ENCODE data around the gene VGF.
"Not testable (repeated sequence)": the region's sequence is repeated elsewhere in the genome, so short reads cannot be mapped to it uniquely, and the experiment has no call there.

VGF gene

DNA sequence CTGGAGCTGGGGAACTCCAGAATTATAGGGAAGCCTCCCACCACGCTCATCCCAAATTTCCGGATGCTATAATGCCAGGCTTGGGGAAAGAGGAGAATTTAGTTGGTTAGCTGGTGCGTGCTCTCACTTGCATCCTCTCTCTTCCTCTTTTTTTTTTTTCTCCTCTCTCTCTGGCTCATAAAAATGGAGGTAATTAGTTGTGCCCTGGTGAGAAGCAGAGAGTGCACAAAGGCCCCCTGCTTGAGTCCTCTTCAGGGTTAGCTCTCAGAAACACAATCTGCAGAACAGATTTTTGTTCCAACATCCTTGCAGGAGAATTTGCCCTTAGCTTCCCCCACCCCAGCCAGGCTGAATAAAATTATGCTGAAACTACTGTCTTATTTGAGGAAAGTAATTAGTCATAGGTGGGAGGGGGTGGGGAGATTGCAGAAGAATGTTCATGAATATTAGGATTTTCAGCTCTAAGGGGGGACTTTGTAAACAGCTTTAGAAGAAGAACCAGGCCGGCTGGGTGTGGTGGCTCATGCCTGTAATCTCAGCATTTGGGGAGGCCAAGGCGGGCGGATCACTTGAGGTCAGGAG lies 30.9 kb downstream of the VGF start:
- peak; percentile 57 to 71 (median 64) for DNase-seq

DNA sequence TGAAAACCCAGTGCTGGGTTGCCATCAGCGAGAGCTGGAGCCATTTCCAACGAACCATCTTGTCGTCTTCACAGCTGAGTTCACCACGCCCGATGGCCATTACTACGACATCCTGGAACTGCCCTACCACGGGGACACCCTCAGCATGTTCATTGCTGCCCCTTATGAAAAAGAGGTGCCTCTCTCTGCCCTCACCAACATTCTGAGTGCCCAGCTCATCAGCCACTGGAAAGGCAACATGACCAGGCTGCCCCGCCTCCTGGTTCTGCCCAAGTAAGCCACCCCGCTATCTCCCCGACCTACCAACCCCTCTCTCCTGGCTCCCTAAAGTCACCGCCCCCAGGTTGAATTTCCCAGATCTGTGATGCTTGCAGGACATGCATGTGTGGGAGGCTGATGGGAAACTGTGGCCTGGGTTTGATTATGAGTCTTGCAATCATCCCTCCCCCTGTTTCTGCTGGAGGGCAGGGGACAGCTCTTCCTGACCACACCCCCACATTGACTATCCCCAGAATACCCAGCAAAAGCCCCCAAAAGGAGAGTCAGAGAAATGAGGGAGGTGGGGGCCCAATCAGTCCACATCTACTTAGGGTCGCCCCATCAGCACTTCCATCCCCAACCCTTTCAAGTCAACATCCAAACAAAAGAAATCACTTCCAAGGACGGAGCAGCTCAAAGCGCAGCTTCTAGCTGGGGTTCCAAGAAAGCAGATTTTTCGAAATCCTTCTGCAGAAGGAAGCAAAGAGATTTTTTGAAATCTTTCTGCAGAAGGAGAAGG lies 31.6 kb downstream of the VGF start:
- peak in 2 of 4 experiments; percentile 51 to 58 for DNase-seq

DNA sequence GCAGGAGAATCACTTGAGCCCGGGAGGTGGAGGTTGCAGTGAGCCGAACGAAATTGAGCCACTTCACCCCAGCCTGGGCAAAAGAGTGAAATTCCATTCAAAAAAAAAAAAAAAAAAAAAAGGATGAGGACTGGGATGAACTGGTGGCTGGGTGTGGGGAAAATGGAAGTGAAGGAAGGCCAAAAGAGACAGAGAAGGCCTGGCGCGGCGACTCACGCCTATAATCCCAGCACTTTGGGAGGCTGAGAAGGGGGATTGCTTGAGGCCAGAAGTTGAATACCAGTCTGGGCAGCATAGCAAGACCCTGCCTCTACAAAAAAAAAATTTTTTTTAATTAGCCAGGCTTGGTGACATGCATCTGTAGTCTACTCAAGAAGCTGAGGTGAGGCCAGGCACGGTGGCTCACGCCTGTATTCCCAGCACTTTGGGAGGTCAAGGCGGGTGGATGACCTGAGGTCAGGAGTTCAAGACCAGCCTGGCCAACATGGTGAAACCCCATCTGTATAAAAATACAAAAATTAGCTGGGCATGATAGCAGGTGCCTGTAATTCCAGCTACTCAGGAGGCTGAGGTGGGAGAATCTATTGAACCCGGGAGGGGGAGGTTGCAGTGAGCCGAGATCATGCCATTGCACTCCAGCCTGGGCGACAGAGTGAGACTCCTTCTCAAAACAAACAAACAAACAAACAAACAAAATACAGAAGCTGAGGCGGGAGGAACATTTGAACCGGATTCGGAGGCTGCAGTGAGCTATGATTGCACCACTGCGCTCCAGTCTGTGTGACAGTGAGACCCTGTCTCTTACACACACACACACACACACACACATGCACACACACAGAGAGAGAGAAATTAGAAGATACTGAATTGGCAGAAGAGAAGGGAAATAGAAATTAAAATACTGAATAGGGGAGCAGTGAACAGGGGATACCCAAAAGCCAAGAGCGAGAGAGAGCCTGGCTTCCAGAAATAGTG lies 32.5 kb downstream of the VGF start:
- DNase-seq: not testable (repeated sequence)

- peak in 2 of 4 experiments; percentile 37 to 44 for DNase-seq
Measured at GRCh38 chr7:101129603-101130117, 35.7 kb downstream of the VGF start.

DNA sequence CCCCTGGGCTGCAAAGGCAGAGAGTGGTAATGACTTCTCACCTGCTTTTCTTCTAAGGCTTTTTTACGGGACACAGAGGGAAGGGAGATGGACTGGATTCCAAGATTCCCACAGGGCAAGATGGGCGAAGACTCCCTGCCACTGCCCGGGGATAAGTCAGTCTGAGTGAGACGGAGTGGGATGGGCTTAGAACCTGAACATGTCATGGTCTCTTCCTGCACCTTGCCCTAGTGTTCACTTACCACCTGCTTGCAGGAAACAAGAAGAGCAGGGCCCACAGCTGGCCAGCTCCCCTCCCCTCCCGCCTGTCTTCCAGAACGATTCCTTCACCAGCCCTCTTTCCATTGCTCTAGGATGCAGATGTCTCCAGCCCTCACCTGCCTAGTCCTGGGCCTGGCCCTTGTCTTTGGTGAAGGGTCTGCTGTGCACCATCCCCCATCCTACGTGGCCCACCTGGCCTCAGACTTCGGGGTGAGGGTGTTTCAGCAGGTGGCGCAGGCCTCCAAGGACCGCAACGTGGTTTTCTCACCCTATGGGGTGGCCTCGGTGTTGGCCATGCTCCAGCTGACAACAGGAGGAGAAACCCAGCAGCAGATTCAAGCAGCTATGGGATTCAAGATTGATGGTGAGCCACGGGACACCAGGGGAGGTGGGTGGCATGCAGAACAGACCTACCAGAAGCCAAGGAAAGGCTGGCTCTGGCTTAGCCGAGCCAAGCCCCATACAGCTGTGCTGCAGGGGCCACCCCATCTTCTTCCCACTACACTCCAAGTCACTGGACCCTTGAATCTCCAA lies 37.1 kb downstream of the VGF start:
- no peak for DNase-seq

GRCh38 chr7:101127460-101128039 lies 37.8 kb downstream of the VGF start:
- DNase-seq: no peak

GRCh38 chr7:101126651-101127459 lies 38.5 kb downstream of the VGF start, which contains the start of gene SERPINE1:
Gene SERPINE1, plus strand, starts transcription at chr7:101127104. Its CDS starts 1,290 bp downstream, at chr7:101128394.
- DNase-seq: peak; percentile 86 to 96 (median 92)

DNA sequence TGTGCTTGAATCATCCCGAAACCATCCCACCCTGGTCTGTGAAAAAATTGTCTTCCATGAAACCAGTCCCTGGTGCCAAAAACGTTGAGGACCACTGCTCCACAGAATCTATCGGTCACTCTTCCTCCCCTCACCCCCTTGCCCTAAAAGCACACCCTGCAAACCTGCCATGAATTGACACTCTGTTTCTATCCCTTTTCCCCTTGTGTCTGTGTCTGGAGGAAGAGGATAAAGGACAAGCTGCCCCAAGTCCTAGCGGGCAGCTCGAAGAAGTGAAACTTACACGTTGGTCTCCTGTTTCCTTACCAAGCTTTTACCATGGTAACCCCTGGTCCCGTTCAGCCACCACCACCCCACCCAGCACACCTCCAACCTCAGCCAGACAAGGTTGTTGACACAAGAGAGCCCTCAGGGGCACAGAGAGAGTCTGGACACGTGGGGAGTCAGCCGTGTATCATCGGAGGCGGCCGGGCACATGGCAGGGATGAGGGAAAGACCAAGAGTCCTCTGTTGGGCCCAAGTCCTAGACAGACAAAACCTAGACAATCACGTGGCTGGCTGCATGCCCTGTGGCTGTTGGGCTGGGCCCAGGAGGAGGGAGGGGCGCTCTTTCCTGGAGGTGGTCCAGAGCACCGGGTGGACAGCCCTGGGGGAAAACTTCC lies 39.2 kb downstream of the VGF start:
- peak in 2 of 4 experiments; percentile 55 to 57 for DNase-seq

DNA sequence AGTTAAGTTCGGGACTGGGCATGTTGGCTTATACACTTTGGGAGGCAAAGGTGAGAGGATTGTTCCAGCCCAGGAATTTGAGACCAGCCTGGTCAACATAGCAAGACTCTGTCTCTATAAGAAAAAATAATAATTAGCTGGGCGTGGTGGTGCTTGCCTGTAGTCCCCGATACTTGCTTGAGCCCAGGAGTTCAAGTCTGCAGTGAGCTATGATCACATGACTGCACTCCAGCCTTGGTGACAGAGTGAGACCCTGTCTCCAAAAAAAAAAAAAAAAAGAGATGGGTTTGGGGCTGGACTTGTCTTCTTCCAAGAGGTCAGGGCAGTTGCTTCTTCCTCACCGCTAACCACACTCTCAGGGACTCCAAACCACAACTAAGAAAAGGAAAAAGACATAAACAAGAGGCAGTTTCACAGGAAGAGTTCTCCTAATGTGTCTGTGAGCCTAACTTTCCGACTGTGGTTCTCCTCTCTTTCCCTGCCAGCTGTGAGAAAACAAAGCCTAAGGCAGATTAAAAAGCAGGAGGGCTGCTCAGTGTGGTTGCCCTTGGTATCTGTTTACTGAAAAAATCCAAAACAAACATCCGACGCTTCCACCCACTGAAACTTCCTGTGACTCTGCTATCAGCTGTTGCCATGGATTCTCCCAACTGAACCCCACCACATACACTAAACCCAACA lies 40.9 kb downstream of the VGF start:
- DNase-seq: peak; percentile 55 to 72 (median 58)

DNA sequence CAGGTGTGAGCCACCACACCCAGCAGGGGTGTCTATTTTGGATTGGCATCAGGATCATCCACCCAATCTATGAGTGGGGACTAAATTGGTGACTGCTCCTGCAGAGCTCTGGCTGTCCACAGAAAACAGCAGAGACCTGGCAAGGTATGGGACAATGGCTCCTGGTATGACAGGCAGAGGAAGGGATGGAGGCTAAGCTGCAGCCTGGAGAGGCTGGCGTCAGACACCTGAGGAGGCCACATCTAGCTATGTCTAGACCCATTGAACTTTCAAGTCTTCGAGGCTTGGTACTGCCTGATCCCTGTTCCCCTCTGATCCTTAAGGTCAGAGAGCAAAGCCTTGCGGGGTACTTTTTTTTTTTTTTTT lies 41.7 kb downstream of the VGF start:
- no peak for DNase-seq

GRCh38 chr7:101122933-101123702 lies 42.3 kb downstream of the VGF start:
- DNase-seq: no peak

DNA sequence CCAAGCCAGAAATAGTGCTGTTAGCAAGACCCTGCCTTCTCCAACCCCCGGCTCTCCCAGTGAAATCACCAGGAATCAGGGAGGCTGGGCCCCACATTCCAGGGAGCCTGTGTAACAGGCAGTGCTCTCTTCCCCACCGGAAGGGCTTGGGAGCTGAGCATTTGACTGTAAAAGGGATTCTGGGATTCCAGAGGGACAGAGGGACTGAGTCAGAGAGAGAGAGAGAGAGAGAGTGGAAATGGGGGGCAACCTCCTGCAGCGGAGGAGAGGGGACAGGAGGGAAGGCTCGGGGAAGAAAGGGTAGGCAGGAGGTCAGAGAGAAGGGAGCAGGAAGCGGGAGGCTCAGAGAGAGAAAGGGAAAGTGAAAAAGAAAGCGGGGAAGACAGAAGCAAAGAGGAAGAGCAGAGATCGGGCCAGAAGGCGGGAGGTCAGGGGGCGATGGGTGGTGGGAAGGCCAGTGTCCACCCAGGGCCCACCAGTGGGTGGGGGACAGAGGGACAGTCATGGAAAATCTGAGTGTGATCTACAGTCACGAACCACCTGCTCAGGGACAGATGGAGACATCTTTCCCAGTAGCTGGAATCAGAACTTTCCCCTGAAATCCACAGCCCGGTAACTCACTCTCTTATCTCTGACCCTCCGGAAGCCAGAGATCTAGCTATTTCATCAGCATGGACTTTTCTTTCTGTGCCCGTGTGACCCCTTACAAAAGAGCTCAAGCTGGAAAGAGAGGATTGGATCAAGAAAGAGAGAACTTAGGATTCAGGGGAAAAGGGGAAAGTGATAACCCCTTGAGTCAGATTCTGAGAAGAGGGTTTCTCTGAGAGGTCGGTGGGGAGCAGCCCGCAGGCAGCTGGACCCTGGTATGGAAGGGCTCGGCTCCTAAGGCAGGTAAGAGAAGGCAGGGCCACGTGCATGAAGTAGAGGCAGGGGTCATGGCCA lies 43.1 kb downstream of the VGF start:
- peak in 2 of 4 experiments; percentile 29 to 45 for DNase-seq

DNA sequence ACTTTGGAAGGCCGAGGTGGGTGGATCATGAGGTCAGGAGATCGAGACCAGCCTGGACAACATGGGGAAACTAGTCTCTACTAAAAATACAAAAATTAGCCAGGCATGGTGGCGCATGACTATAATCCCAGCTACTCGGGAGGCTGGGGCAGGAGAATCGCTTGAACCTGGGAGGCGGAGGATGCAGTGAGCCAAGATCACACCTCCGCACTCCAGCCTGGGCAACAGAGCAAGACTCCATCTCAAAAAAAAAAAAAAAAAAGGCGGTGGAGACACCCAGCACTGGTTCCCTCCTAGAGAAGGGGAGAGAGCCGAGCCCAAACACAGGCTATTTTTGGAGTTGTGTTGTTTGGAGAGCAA lies 43.8 kb downstream of the VGF start:
- DNase-seq: not testable (repeated sequence)

DNA sequence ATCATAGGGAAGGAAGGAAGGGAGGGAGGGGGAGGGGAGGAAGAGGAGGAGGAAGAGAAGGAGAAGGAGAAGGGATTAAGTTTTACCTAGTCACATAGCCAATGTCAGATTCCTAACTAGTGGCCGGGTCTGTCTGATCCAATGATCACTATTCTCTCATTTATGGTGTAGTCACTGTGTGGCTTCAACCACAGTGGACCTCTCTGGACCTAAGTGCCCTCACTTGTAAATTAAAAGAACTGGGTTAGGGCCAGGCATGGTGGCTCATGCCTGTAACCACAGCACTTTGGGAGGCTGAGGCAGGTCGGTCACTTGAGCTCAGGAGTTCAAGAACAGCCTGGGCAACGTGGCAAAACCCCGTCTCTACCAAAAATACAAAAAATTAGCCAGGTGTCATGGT lies 45.1 kb downstream of the VGF start:
- DNase-seq: no peak

DNA sequence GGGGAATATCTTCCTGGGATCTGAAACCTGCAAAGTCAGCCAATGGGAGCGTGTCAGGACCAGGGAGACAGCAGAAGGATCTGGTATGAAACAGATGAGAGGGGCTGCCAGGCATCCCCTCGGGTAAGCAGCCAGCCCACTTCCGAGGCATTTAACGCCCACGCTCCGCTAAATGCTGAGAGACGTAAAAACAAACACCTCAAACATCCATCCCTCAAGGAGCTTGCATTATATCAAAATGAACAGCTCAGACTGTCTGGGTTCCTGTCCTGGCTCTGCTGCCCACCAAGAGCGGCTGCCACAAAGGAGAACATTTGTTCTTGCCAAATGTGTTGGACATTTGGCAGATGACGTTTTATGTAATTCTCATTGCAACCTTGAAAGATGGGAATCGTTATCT lies 45.5 kb downstream of the VGF start:
- no peak for DNase-seq

GRCh38 chr7:101118856-101119255 lies 46.5 kb downstream of the VGF start:
- no peak for DNase-seq

- DNase-seq: no peak
Measured at GRCh38 chr7:101116898-101117297, 48.5 kb downstream of the VGF start.

GRCh38 chr7:101115215-101115614 lies 50.2 kb downstream of the VGF start:
- no peak for DNase-seq
